Measurements from ENCODE around the gene ELL3. TPM values are rescaled to one million over a fixed set of nuclear protein-coding genes. Genes with fewer than 3 reads are reported as not detected.
A peak's percentile ranks its signal among the peaks of the same experiment; 100 is the strongest.

Gene ELL3
- total and polyA plus RNA-seq, 2 of the 8 experiments (the other 6 are each of a cell fraction or from before 2014, with no cell fraction given) = 9.2 to 13.7 TPM

MicroRNA genes within 50 kb of the gene (microRNA counts, 767-probe panel; counts per million panel counts)
- 879 counts per million, percentile 95 among the panel's probes with 10 or more counts for microRNA hsa-miR-1282

Small RNAs within 50 kb of the gene (microRNA-seq; reads per million reads assigned to microRNA genes)
- gene MIR1282 (ENCODE audit: borderline microRNAs expressed in 2 of 2, borderline number of aligned reads in 2 of 2, borderline replicate concordance in 1 of 2) = 0 reads per million in 2 experiments

Small RNAs within 50 kb of the gene (small RNA-seq; reads per million reads assigned to genes)
- gene MIR1282 (ENCODE audit: insufficient read depth) (not detected), gene RNU6-354P (ENCODE audit: insufficient read depth) (not detected)

Other genes with a start within 250 kb of the ELL3 start
- 18.8 and 24.3 TPM in 2 replicates for gene PPIP5K1, start 186.8 kb downstream of the ELL3 start, total RNA-seq (2021; fragmentation: NEBNext Ultra II Directional; extraction: Animal tissue kit (Norgen Biotek cat#: 25700))
- gene PPIP5K1, start 186.8 kb downstream of the ELL3 start, polyA plus RNA-seq (2011; rRNA removed) = 22.7 and 30.4 TPM in 2 replicates
- gene CKMT1B, start 182.9 kb downstream of the ELL3 start, total RNA-seq (2021; fragmentation: NEBNext Ultra II Directional; extraction: Animal tissue kit (Norgen Biotek cat#: 25700)) = 27.1 and 30.5 TPM in 2 replicates
- 91.3 and 111 TPM in 2 replicates for gene CKMT1B, start 182.9 kb downstream of the ELL3 start, polyA plus RNA-seq (2011; rRNA removed)
- 0.34 and 0.42 TPM in 2 replicates for gene STRC, start 158.2 kb downstream of the ELL3 start, total RNA-seq (2021; fragmentation: NEBNext Ultra II Directional; extraction: Animal tissue kit (Norgen Biotek cat#: 25700))
- 0.41 and 0.57 TPM in 2 replicates for gene STRC, start 158.2 kb downstream of the ELL3 start, polyA plus RNA-seq (2011; rRNA removed)
- 1.2 TPM in 2 replicates for gene CATSPER2, start 128.1 kb downstream of the ELL3 start, total RNA-seq (2021; fragmentation: NEBNext Ultra II Directional; extraction: Animal tissue kit (Norgen Biotek cat#: 25700))
- 0.89 and 1.9 TPM in 2 replicates for gene CATSPER2, start 128.1 kb downstream of the ELL3 start, polyA plus RNA-seq (2011; rRNA removed)
- gene CKMT1A, start 83.1 kb downstream of the ELL3 start, total RNA-seq (2021; fragmentation: NEBNext Ultra II Directional; extraction: Animal tissue kit (Norgen Biotek cat#: 25700)) = 33.8 and 35.0 TPM in 2 replicates
- gene CKMT1A, start 83.1 kb downstream of the ELL3 start, polyA plus RNA-seq (2011; rRNA removed) = 38.9 and 44.8 TPM in 2 replicates
- 653 and 655 TPM in 2 replicates for gene PDIA3, start 30.5 kb downstream of the ELL3 start, total RNA-seq (2021; fragmentation: NEBNext Ultra II Directional; extraction: Animal tissue kit (Norgen Biotek cat#: 25700))
- 70.8 and 90.4 TPM in 2 replicates for gene PDIA3, start 30.5 kb downstream of the ELL3 start, polyA plus RNA-seq (2011; rRNA removed)
- gene SERF2, start 15.4 kb upstream of the ELL3 start, total RNA-seq (2021; fragmentation: NEBNext Ultra II Directional; extraction: Animal tissue kit (Norgen Biotek cat#: 25700)) = 655 and 672 TPM in 2 replicates
- 999 and 1,376 TPM in 2 replicates for gene SERF2, start 15.4 kb upstream of the ELL3 start, polyA plus RNA-seq (2011; rRNA removed)
- not detected in 2 replicates for gene SERINC4, start 23.3 kb upstream of the ELL3 start, total RNA-seq (2021; fragmentation: NEBNext Ultra II Directional; extraction: Animal tissue kit (Norgen Biotek cat#: 25700))
- gene SERINC4, start 23.3 kb upstream of the ELL3 start, polyA plus RNA-seq (2011; rRNA removed) = 0.08 and 0.14 TPM in 2 replicates
- gene HYPK, start 23.6 kb upstream of the ELL3 start, total RNA-seq (2021; fragmentation: NEBNext Ultra II Directional; extraction: Animal tissue kit (Norgen Biotek cat#: 25700)) = 9.9 and 17.6 TPM in 2 replicates
- 5.0 and 5.4 TPM in 2 replicates for gene HYPK, start 23.6 kb upstream of the ELL3 start, polyA plus RNA-seq (2011; rRNA removed)
- gene MFAP1, start 47.7 kb upstream of the ELL3 start, total RNA-seq (2021; fragmentation: NEBNext Ultra II Directional; extraction: Animal tissue kit (Norgen Biotek cat#: 25700)) = 36.6 and 36.7 TPM in 2 replicates
- 11.0 and 23.6 TPM in 2 replicates for gene MFAP1, start 47.7 kb upstream of the ELL3 start, polyA plus RNA-seq (2011; rRNA removed)
- gene WDR76, start 50.0 kb upstream of the ELL3 start, total RNA-seq (2021; fragmentation: NEBNext Ultra II Directional; extraction: Animal tissue kit (Norgen Biotek cat#: 25700)) = 18.9 and 19.6 TPM in 2 replicates
- 2.7 and 4.1 TPM in 2 replicates for gene WDR76, start 50.0 kb upstream of the ELL3 start, polyA plus RNA-seq (2011; rRNA removed)